PC-3 (cell line): ENCODE data around the gene WHRN. TPM values are rescaled to one million over a fixed set of nuclear protein-coding genes. Genes with fewer than 3 reads are reported as not detected.

Source experiments
- ATAC-seq: fragments of 200-7000 bp; cut with Tn5 transposase; 2 replicates; pipeline ENCODE4 v1.9.1; 2020; ENCODE audit warnings: mild to moderate bottlenecking, moderate library complexity
- BruUV-seq: library from RNA; stranded (reverse); fragments of 400-500 nt; replicated peaks from 2 replicates; lab custom pipeline; 2021; lab: Mats Ljungman, UMichigan
- CTCF ChIA-PET: fragments of 300-600 bp; sonication (Branson Sonifier 250); formaldehyde crosslinking; loops from one replicate; lab custom pipeline; 2022; ENCODE audit warnings: antibody characterized with exemption; lab: Charles Lee
- POLR2A ChIA-PET: fragments of 300-600 bp; sonication (Branson Sonifier 250); formaldehyde crosslinking; loops from one replicate; lab custom pipeline; 2022; ENCODE audit warnings: antibody characterized with exemption; ENCODE audit not compliant: unreplicated experiment; lab: Charles Lee
- DNase-seq: peaks from one replicate; pipeline ENCODE4 v3.0.0-alpha.2; 2015
- H2AFZ ChIP-seq: fragments of 300-600 bp; sonication (generic); 2 replicates; pipeline ENCODE4 v1.6.0; 2016; ENCODE audit warnings: antibody characterized with exemption, low read length
- H3F3A ChIP-seq: fragments of 300-600 bp; sonication (generic); one replicate; pipeline ENCODE4 v1.6.0; 2017; ENCODE audit warnings: antibody characterized with exemption, low read length, control low read depth, mild to moderate bottlenecking; ENCODE audit not compliant: unreplicated experiment
- H3K27ac ChIP-seq: fragments of 300-600 bp; sonication (generic); 2 replicates; pipeline ENCODE4 v1.5.1; 2016; ENCODE audit warnings: mild to moderate bottlenecking, low read length
- H3K27me3 ChIP-seq: fragments of 300-600 bp; sonication (generic); 2 replicates; pipeline ENCODE4 v1.6.1; 2016; ENCODE audit warnings: low read length, mixed read lengths
- H3K36me3 ChIP-seq: fragments of 300-600 bp; sonication (generic); 2 replicates; pipeline ENCODE4 v1.6.1; 2016; ENCODE audit warnings: low read depth, mixed run types, low read length, mixed read lengths
- H3K4me1 ChIP-seq: fragments of 300-600 bp; sonication (generic); 2 replicates; pipeline ENCODE4 v1.5.1; 2016; ENCODE audit warnings: low read length; ENCODE audit not compliant: insufficient read depth
- H3K4me2 ChIP-seq: fragments of 300-600 bp; sonication (generic); 2 replicates; pipeline ENCODE4 v1.6.0; 2016; ENCODE audit warnings: low read length
- H3K4me3 ChIP-seq: fragments of 300-600 bp; sonication (generic); 2 replicates; pipeline ENCODE4 v1.5.1; 2016; ENCODE audit warnings: mild to moderate bottlenecking, low read length, mixed read lengths
- H3K79me2 ChIP-seq: fragments of 300-600 bp; sonication (generic); 2 replicates; pipeline ENCODE4 v1.6.1; 2017; ENCODE audit warnings: low read length, mixed read lengths
- H3K9ac ChIP-seq: fragments of 300-600 bp; sonication (generic); 2 replicates; pipeline ENCODE4 v1.6.0; 2016; ENCODE audit warnings: mild to moderate bottlenecking, low read length
- H3K9me2 ChIP-seq: fragments of 300-600 bp; sonication (generic); replicated peaks from 2 replicates; pipeline ENCODE4 v1.6.1; 2016; ENCODE audit warnings: mixed run types, low read length, mixed read lengths
- H3K9me3 ChIP-seq: fragments of 300-600 bp; sonication (generic); 2 replicates; pipeline ENCODE4 v1.6.1; 2016; ENCODE audit warnings: low read length, mixed read lengths
- H4K20me1 ChIP-seq: fragments of 300-600 bp; sonication (generic); 2 replicates; pipeline ENCODE4 v1.6.1; 2016; ENCODE audit warnings: low read length, mixed read lengths
- EZH2 ChIP-seq: fragments of 300-600 bp; sonication (generic); IDR thresholded peaks from one replicate; pipeline ENCODE4 v1.6.1; 2017; ENCODE audit warnings: antibody characterized with exemption, mild to moderate bottlenecking, low read length; ENCODE audit not compliant: unreplicated experiment
- EZH2phosphoT487 ChIP-seq: fragments of 300-600 bp; sonication (generic); IDR thresholded peaks from 2 replicates; pipeline ENCODE4 v1.6.1; 2018; ENCODE audit warnings: mild to moderate bottlenecking, antibody characterized with exemption, low read length, borderline replicate concordance
- intact Hi-C: fragments of 100-400 bp; cut with micrococcal nuclease; formaldehyde crosslinking; loops from 2 replicates; pipeline ENCODE4 v1.9.0; 2023
- total RNA-seq: library from RNA; depleted of rRNA; stranded (reverse); fragments of >200 nt; gene quantifications from 2 replicates; pipeline ENCODE4 v1.2.3, GENCODE V29; 2014
- TF ChIP-seq, protein P1 (sequence below): fragments of 300-600 bp; sonication (generic); conservative IDR thresholded peaks from 2 replicates; pipeline ENCODE4 v1.5.1; 2017; ENCODE audit warnings: antibody characterized with exemption, low read depth, mild to moderate bottlenecking, low read length

The WHRN gene
- total RNA-seq, 1 experiment from 2014 or later = 10.5 TPM

DNA sequence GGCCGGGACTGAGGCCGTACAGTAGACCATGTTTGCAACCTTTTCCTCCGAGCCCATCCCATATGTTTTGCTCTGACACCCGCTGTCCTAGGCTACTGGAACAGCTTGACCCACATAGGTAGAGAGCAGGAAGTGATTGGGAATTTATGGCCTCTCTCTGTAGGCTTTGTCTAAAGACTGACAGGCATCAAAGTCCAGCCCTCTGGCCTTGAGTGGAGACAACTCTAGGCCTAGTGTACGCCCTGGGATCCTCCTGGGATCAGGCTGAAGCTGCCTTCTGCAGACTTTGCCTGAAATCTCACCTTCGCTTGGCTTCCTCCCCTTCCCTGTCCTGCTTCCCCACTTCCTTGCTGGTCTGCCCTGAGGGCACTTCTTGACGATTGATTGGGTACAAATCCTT lies 103.9 kb downstream of the WHRN start:
- Histone ChIP-seq H3K9ac (no peak overlapping the region), H3K4me3 (no peak overlapping the region), H3K79me2 (peaks cover 10% of the 10 kb centered on the region; the same call in 1 of the 2 replicates), H4K20me1 (no peaks in the 10 kb centered on the region), H3K4me1 (peaks cover 7% of the 10 kb centered on the region; the same call in 1 of the 2 replicates), H2AFZ (no peak overlapping the region), H3K27me3 (no peaks in the 10 kb centered on the region), H3K9me3 (no peaks in the 10 kb centered on the region), H3K4me2 (no peak overlapping the region), H3K9me2 (no peaks in the 10 kb centered on the region), H3K27ac (no peak overlapping the region), H3K36me3 (no peaks in the 10 kb centered on the region), H3F3A (no peaks in the 10 kb centered on the region)
- intact Hi-C loops = loop anchor here (10.0 kb wide), 1 partner anchor 253 kb away; the partner anchor contains the start of gene TEX53
- POLR2A ChIA-PET = no interaction called here
- TF ChIP-seq EZH2phosphoT487 (no peak), EZH2 (no peak)
- TF ChIP-seq, protein P1, sequence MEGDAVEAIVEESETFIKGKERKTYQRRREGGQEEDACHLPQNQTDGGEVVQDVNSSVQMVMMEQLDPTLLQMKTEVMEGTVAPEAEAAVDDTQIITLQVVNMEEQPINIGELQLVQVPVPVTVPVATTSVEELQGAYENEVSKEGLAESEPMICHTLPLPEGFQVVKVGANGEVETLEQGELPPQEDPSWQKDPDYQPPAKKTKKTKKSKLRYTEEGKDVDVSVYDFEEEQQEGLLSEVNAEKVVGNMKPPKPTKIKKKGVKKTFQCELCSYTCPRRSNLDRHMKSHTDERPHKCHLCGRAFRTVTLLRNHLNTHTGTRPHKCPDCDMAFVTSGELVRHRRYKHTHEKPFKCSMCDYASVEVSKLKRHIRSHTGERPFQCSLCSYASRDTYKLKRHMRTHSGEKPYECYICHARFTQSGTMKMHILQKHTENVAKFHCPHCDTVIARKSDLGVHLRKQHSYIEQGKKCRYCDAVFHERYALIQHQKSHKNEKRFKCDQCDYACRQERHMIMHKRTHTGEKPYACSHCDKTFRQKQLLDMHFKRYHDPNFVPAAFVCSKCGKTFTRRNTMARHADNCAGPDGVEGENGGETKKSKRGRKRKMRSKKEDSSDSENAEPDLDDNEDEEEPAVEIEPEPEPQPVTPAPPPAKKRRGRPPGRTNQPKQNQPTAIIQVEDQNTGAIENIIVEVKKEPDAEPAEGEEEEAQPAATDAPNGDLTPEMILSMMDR = no peak
- ATAC-seq (no peak), DNase-seq (no peak)
- CTCF ChIA-PET = no interaction called here
- no TSS peak for BruUV-seq

DNA sequence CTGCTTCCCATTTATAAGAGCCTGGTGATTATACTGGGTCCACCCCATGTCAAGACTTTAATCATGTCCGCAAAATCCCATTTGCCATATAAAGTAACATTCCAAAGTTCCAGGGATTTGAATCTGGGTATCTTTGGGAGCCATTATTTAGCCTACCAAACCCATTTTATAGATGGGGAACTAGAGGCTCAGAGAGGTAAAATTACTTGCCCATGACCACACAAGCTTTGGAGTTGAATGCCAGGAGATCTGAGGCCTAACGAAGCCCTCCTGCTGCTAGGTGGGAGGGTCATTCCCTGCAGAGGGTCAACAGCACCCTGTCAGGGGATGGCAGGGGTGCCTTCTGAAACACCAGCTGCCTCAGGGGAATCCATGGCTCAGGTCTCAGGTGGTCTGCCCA lies 104.5 kb downstream of the WHRN start:
- Histone ChIP-seq H2AFZ (no peak overlapping the region), H3K9me3 (no peaks in the 10 kb centered on the region), H3K4me3 (no peak overlapping the region), H3K36me3 (no peaks in the 10 kb centered on the region), H3K79me2 (peaks cover 10% of the 10 kb centered on the region; the same call in 1 of the 2 replicates), H3K4me1 (peaks cover 7% of the 10 kb centered on the region; the same call in 1 of the 2 replicates), H3K27ac (no peak overlapping the region), H3K9ac (no peak overlapping the region), H4K20me1 (no peaks in the 10 kb centered on the region), H3F3A (no peaks in the 10 kb centered on the region), H3K9me2 (no peaks in the 10 kb centered on the region), H3K4me2 (no peak overlapping the region), H3K27me3 (no peaks in the 10 kb centered on the region)
- DNase-seq = no peak
- ChIA-PET POLR2A (no interaction called here), CTCF (no interaction called here)
- no TSS peak for BruUV-seq
- ATAC-seq = no peak
- intact Hi-C loops = loop anchor here (10.0 kb wide), 1 partner anchor 254 kb away; the partner anchor contains the start of gene TEX53
- TF ChIP-seq, protein P1 = no peak
- TF ChIP-seq EZH2phosphoT487 = no peak
- no peak for TF ChIP-seq EZH2

DNA sequence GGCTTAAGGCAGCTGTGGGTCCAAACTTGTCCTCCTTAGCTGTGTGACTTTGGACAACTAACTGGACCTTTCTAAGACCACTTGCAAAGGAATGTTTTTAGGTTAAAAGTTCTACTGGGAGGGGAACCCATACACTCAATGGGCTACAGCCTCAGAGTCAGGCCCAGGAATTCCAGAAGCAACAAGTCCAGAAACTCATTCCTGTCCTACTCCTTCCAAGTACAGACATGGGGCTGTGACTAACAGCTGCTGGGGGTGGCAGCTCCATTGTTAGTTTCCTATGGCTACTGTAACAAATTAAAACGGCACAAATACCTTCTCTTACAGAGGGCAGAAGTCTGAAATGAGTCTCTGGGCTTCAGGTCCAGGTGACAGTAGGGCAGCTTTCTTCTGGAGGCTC lies 105.1 kb downstream of the WHRN start:
- no peak overlapping the region for H3K9ac ChIP-seq
- DNase-seq = no peak
- intact Hi-C loops = loop anchor here (10.0 kb wide), 1 partner anchor 255 kb away; the partner anchor contains the start of gene TEX53
- H3K4me2 ChIP-seq = no peak overlapping the region
- no peak overlapping the region for H3K4me3 ChIP-seq
- no TSS peak for BruUV-seq
- no peak overlapping the region for H3K27ac ChIP-seq
- ATAC-seq = no peak
- no peaks in the 10 kb centered on the region for H3K9me2 ChIP-seq
- H3K79me2 ChIP-seq = peaks cover 10% of the 10 kb centered on the region; the same call in 1 of the 2 replicates
- ChIA-PET CTCF (no interaction called here), POLR2A (no interaction called here)
- no peaks in the 10 kb centered on the region for H3K9me3 ChIP-seq
- peaks cover 7% of the 10 kb centered on the region; the same call in 1 of the 2 replicates for H3K4me1 ChIP-seq
- no peak overlapping the region for H2AFZ ChIP-seq
- H3K27me3 ChIP-seq = no peaks in the 10 kb centered on the region
- H3K36me3 ChIP-seq = no peaks in the 10 kb centered on the region
- no peaks in the 10 kb centered on the region for H4K20me1 ChIP-seq
- TF ChIP-seq EZH2phosphoT487 (no peak), EZH2 (no peak)
- TF ChIP-seq, protein P1 = no peak
- no peaks in the 10 kb centered on the region for H3F3A ChIP-seq
